Hepatocyte (in vitro differentiated cells): ENCODE measurements around the gene ANK2.

Experiments used
- CTCF ChIP-seq: fragments of 200-600 bp; sonication (generic); IDR thresholded peaks from 2 replicates; pipeline ENCODE4 v1.5.1; 2016; ENCODE audit warnings: antibody characterized with exemption, mild to moderate bottlenecking; ENCODE audit not compliant: poor library complexity
- EZH2 ChIP-seq: fragments of 200-600 bp; sonication (generic); IDR thresholded peaks from 2 replicates; pipeline ENCODE4 v1.6.1; 2016; ENCODE audit warnings: antibody characterized with exemption, mild to moderate bottlenecking, borderline replicate concordance

- no peak for TF ChIP-seq CTCF
- no peak for TF ChIP-seq EZH2
These were observed 6.9 kb downstream of the ANK2 start for GRCh38 chr4:113056318-113056717.
